Body of pancreas (tissue), 4 donors: ENCODE results near the gene NUPR1. TPM values are rescaled to one million over a fixed set of nuclear protein-coding genes. Genes with fewer than 3 reads are reported as not detected.

ENCODE experiments used
- ATAC-seq: fragments of 150-250 bp; one replicate; pipeline ENCODE4 v1.9.1; 2016
- DNase-seq, 4 donors: peaks; one replicate each; pipeline ENCODE4 v3.0.0-alpha.2; 2019
- H3K27ac ChIP-seq, 4 donors: fragments of 200-600 bp; sonication (generic); 1 replicate in 3 of 4; 2 replicates in 1 of 4; pipeline versions ENCODE4 v1.5.1 to v1.6.1; 2016 to 2019; ENCODE audit warnings: mild to moderate bottlenecking in 1 of 4, mixed read lengths in 1 of 4, moderate library complexity in 1 of 4
- H3K27me3 ChIP-seq, 2 donors: fragments of 200-600 bp; sonication (generic); one replicate each; pipeline ENCODE4 v1.6.0; 2016; ENCODE audit warnings: mild to moderate bottlenecking in 1 of 2
- H3K36me3 ChIP-seq, 2 donors: fragments of 200-600 bp; sonication (generic); replicated peaks in 1 of 2; 2 replicates each; pipeline ENCODE4 v1.5.1; 2016; ENCODE audit warnings: low read depth in 2 of 2; ENCODE audit not compliant: insufficient read depth in 1 of 2
- H3K4me1 ChIP-seq: fragments of 200-600 bp; sonication (generic); one replicate; pipeline ENCODE4 v1.6.0; 2016
- H3K4me3 ChIP-seq, 2 donors: fragments of 200-600 bp; sonication (generic); 1 replicate in 1 of 2; 2 replicates in 1 of 2; pipeline ENCODE4 v1.5.1; 2016 to 2019
- H3K9me3 ChIP-seq, 3 donors: fragments of 200-600 bp; sonication (generic); 1 replicate in 2 of 3; 2 replicates in 1 of 3; pipeline ENCODE4 v1.5.1; 2016
- POLR2A ChIP-seq, 3 donors: fragments of 450-650 bp; IDR thresholded peaks; one replicate each; pipeline ENCODE4 v1.6.1; 2016; ENCODE audit warnings: antibody characterized with exemption in 3 of 3, mild to moderate bottlenecking in 2 of 3
- WGBS, 2 donors: methylation state at CpG; one replicate each; pipeline ENCODE4 v1.1.5; 2017; 5-methylcytosine and 5-hydroxymethylcytosine counted together
- intact Hi-C: fragments of 100-400 bp; cut with DNase I; formaldehyde crosslinking; loops from one replicate; pipeline ENCODE4 v1.15.1; 2023
- total RNA-seq, 2 donors: library from RNA; depleted of rRNA; stranded (reverse); fragments of >200 nt; gene quantifications; one replicate each; pipeline ENCODE4 v1.1.0, GENCODE V29; 2016
- TF ChIP-seq, protein P1 (sequence below), 7 experiments: fragments of 450-650 bp in 4 of 7; fragments of 200-600 bp in 3 of 7; sonication (generic) in 3 of 7; IDR thresholded peaks; one replicate each; pipeline ENCODE4 v1.5.1; 2016 to 2019; ENCODE audit warnings: antibody characterized with exemption in 7 of 7

NUPR1 gene
- total RNA-seq, 2 donors from 2014 or later, result 32.0 to 92.4 TPM

GRCh38 chr16:28524681-28525171 lies 14.0 kb downstream of the NUPR1 start:
- ATAC-seq, result no peak
- no peak overlapping the region for H3K4me3 ChIP-seq
- H3K36me3 ChIP-seq, result no peaks in the 10 kb centered on the region
- TF ChIP-seq, protein P1, sequence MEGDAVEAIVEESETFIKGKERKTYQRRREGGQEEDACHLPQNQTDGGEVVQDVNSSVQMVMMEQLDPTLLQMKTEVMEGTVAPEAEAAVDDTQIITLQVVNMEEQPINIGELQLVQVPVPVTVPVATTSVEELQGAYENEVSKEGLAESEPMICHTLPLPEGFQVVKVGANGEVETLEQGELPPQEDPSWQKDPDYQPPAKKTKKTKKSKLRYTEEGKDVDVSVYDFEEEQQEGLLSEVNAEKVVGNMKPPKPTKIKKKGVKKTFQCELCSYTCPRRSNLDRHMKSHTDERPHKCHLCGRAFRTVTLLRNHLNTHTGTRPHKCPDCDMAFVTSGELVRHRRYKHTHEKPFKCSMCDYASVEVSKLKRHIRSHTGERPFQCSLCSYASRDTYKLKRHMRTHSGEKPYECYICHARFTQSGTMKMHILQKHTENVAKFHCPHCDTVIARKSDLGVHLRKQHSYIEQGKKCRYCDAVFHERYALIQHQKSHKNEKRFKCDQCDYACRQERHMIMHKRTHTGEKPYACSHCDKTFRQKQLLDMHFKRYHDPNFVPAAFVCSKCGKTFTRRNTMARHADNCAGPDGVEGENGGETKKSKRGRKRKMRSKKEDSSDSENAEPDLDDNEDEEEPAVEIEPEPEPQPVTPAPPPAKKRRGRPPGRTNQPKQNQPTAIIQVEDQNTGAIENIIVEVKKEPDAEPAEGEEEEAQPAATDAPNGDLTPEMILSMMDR (IDR thresholded peaks at IDR 0.05), result peak in 1 of 7 experiments; percentile 7
- TF ChIP-seq POLR2A (IDR thresholded peaks at IDR 0.05), result no peak
- H3K9me3 ChIP-seq, result no peaks in the 10 kb centered on the region
- intact Hi-C loops, result no loop called here
- peak in 1 of 4 donors; percentile 25 for DNase-seq
- peak overlapping the region in 1 of 4 donors; percentile 86 for H3K27ac ChIP-seq
- WGBS, 2 donors, result 79% methylated on average over 6 of the region's 6 CpGs
- H3K27me3 ChIP-seq, result no peaks in the 10 kb centered on the region
- peaks cover 62% of the 10 kb centered on the region for H3K4me1 ChIP-seq

DNA sequence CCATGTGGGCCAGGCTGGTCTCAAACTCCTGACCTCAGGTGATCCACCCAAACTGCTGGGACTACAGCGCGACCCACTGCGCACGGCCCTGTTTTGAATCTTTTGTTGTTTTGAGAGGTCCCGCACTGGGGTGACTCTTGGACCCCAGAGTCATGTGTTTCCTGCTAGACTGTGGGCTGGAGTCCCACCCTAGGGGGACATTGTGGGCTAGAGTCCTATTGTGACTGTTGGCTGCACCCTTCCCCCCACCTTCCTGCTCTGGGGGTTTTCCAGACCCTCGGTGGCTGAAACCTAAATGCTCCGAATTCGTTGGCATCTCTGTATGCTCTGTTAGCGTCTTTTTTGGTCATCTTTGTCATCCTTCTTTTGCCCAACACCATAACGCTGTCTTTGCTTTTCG lies 16.0 kb downstream of the NUPR1 start:
- intact Hi-C loops, result no loop called here
- H3K36me3 ChIP-seq, result no peaks in the 10 kb centered on the region
- H3K4me1 ChIP-seq, result peaks cover 43% of the 10 kb centered on the region
- 81 to 88% methylated on average over 10 to 11 of the region's 11 CpGs for WGBS, 2 donors
- H3K27me3 ChIP-seq, result no peaks in the 10 kb centered on the region
- TF ChIP-seq, protein P1 (IDR thresholded peaks at IDR 0.05), result no peak
- no peak for TF ChIP-seq POLR2A (IDR thresholded peaks at IDR 0.05)
- ATAC-seq (no peak), DNase-seq (no peak)
- H3K4me3 ChIP-seq, result no peak overlapping the region
- no peaks in the 10 kb centered on the region for H3K9me3 ChIP-seq
- no peak overlapping the region for H3K27ac ChIP-seq

- H3K9me3 ChIP-seq, result no peaks in the 10 kb centered on the region
- WGBS, 2 donors, result 85 to 89% methylated on average over 5 to 6 of the region's 6 CpGs
- no peak for DNase-seq
- intact Hi-C loops, result no loop called here
- TF ChIP-seq POLR2A (IDR thresholded peaks at IDR 0.05), result no peak
- TF ChIP-seq, protein P1 (IDR thresholded peaks at IDR 0.05), result no peak
- ATAC-seq, result no peak
- H3K4me3 ChIP-seq, result no peak overlapping the region
- no peaks in the 10 kb centered on the region for H3K27me3 ChIP-seq
- H3K36me3 ChIP-seq, result no peaks in the 10 kb centered on the region
- H3K27ac ChIP-seq, result no peak overlapping the region
- H3K4me1 ChIP-seq, result peaks cover 29% of the 10 kb centered on the region
Measured at GRCh38 chr16:28521436-28521835, 17.3 kb downstream of the NUPR1 start.

GRCh38 chr16:28520672-28521071 lies 18.1 kb downstream of the NUPR1 start:
- H3K4me1 ChIP-seq, result peaks cover 21% of the 10 kb centered on the region
- H3K9me3 ChIP-seq, result no peaks in the 10 kb centered on the region
- ATAC-seq (no peak), DNase-seq (no peak)
- H3K4me3 ChIP-seq, result no peak overlapping the region
- no peak for TF ChIP-seq POLR2A (IDR thresholded peaks at IDR 0.05)
- TF ChIP-seq, protein P1 (IDR thresholded peaks at IDR 0.05), result no peak
- no peaks in the 10 kb centered on the region for H3K27me3 ChIP-seq
- intact Hi-C loops, result no loop called here
- no peaks in the 10 kb centered on the region for H3K36me3 ChIP-seq
- WGBS, 2 donors, result 75 to 80% methylated on average over 7 of the region's 7 CpGs
- no peak overlapping the region for H3K27ac ChIP-seq

DNA sequence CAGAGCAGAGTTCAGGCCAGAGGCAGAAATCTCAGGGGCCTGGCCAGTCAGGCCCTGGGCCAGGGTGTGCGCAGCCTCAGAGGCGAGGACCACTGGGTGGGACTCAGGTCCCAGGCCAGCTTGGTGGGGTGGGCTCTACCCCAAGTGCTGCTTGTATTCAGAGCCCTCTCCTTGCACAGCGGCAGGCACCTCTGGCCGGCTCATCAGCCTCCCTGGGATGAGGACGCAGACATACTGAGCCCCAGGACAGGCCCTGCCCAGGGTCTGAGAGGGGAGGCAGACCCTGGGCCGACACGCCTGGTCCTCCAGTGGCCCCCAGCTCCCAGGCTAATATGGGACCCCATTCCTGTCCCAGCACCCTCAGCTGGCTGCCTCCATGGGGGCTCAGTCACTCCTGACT lies 24.5 kb downstream of the NUPR1 start:
- Histone ChIP-seq H3K4me1 (no peaks in the 10 kb centered on the region), H3K36me3 (no peaks in the 10 kb centered on the region), H3K27ac (no peak overlapping the region), H3K27me3 (no peaks in the 10 kb centered on the region), H3K9me3 (no peaks in the 10 kb centered on the region), H3K4me3 (no peak overlapping the region)
- no peak for TF ChIP-seq POLR2A (IDR thresholded peaks at IDR 0.05)
- TF ChIP-seq, protein P1 (IDR thresholded peaks at IDR 0.05), result no peak
- no peak for DNase-seq
- ATAC-seq, result no peak
- WGBS, 2 donors, result 91% methylated on average over 7 of the region's 7 CpGs; no CpG with 5 or more reads in 1 of the 2 donors
- intact Hi-C loops, result no loop called here
